ENCODE measurements around the gene SLC1A5.

The SLC1A5 gene

GRCh38 chr19:46732172-46732938, 56.0 kb downstream of the SLC1A5 start:
- H3K27ac ChIP-seq (ENCODE audit: low read length), result no peak overlapping the region
- H3K36me3 ChIP-seq (replicated peaks; ENCODE audit: insufficient read depth, low read length), result peaks cover 10% of the 10 kb centered on the region
- H3K9me2 ChIP-seq (replicated peaks; ENCODE audit: insufficient read depth, low read length), result no peaks in the 10 kb centered on the region
- H3K79me2 ChIP-seq (ENCODE audit: low read length), result peaks cover 82% of the 10 kb centered on the region
- H4K20me1 ChIP-seq (ENCODE audit: insufficient read depth, low read length), result 0 out of 2 replicates have a peak, but pooled peaks cover 15% of the 10 kb centered on the region
- H3F3A ChIP-seq (ENCODE audit: insufficient read depth, low read length), result peaks cover 8% of the 10 kb centered on the region; the same call in 1 of the 2 replicates
- no peak overlapping the region for H3K9ac ChIP-seq (ENCODE audit: low read length)
- no peak overlapping the region for H3K4me2 ChIP-seq (ENCODE audit: low read depth, low read length)
- no peaks in the 10 kb centered on the region for H3K9me3 ChIP-seq (replicated peaks; ENCODE audit: insufficient read depth, low read length)
- H3K27me3 ChIP-seq (replicated peaks; ENCODE audit: insufficient read depth, low read length), result no peaks in the 10 kb centered on the region
- DNase-seq, result no peak
- TF ChIP-seq EZH2phosphoT487 (IDR thresholded peaks at IDR 0.05; ENCODE audit: low read length), result no peak
- TF ChIP-seq CTCF (IDR thresholded peaks at IDR 0.05; ENCODE audit: low read length), result no peak
- no peak for TF ChIP-seq EZH2 (optimal IDR thresholded peaks at IDR 0.05; ENCODE audit: low read depth, low read length)
- H2AFZ ChIP-seq (ENCODE audit: low read length), result no peak overlapping the region
- no peak overlapping the region for H3K4me3 ChIP-seq (ENCODE audit: low read length)
- no peaks in the 10 kb centered on the region for H3K4me1 ChIP-seq (ENCODE audit: low read length)

DNA sequence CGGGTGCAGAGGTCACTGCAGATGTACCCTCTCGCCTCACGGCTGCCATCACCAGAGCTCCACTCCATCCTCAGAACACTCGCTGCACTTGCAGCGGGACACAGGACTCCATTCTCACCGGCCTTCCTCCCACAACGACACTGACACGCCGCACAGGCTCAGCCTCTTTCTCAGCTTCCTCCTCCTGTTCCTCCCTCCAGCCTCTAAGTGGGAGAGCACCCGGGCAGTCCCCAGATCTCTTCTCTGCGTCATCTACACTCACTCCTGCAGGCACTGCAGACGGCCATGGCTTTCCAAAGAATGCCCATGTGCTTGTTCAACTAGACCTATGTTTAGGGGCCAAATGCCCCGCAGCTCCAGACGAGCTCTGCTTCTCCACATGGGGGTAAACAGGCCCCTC, 56.8 kb downstream of the SLC1A5 start:
- Histone ChIP-seq H3K4me1 (ENCODE audit: low read length) (no peaks in the 10 kb centered on the region), H3K4me2 (ENCODE audit: low read depth, low read length) (no peak overlapping the region), H3K79me2 (ENCODE audit: low read length) (peaks cover 81% of the 10 kb centered on the region), H3K27ac (ENCODE audit: low read length) (no peak overlapping the region), H2AFZ (ENCODE audit: low read length) (no peak overlapping the region), H3K27me3 (replicated peaks; ENCODE audit: insufficient read depth, low read length) (no peaks in the 10 kb centered on the region), H3K4me3 (ENCODE audit: low read length) (no peak overlapping the region), H3K9me3 (replicated peaks; ENCODE audit: insufficient read depth, low read length) (no peaks in the 10 kb centered on the region), H4K20me1 (ENCODE audit: insufficient read depth, low read length) (0 out of 2 replicates have a peak, but pooled peaks cover 15% of the 10 kb centered on the region), H3K36me3 (replicated peaks; ENCODE audit: insufficient read depth, low read length) (peaks cover 10% of the 10 kb centered on the region), H3K9me2 (replicated peaks; ENCODE audit: insufficient read depth, low read length) (no peaks in the 10 kb centered on the region), H3K9ac (ENCODE audit: low read length) (no peak overlapping the region), H3F3A (ENCODE audit: insufficient read depth, low read length) (peaks cover 8% of the 10 kb centered on the region; the same call in 1 of the 2 replicates)
- DNase-seq, result no peak
- TF ChIP-seq EZH2phosphoT487 (IDR thresholded peaks at IDR 0.05; ENCODE audit: low read length), result no peak
- no peak for TF ChIP-seq CTCF (IDR thresholded peaks at IDR 0.05; ENCODE audit: low read length)
- TF ChIP-seq EZH2 (optimal IDR thresholded peaks at IDR 0.05; ENCODE audit: low read depth, low read length), result no peak

- Histone ChIP-seq H4K20me1 (ENCODE audit: insufficient read depth, low read length) (0 out of 2 replicates have a peak, but pooled peaks cover 15% of the 10 kb centered on the region), H3K4me2 (ENCODE audit: low read depth, low read length) (no peak overlapping the region), H3K4me1 (ENCODE audit: low read length) (no peaks in the 10 kb centered on the region)
Observed at GRCh38 chr19:46731007-46731501, 57.3 kb downstream of the SLC1A5 start.

More at GRCh38 chr19:46731007-46731501, 57.3 kb downstream of the SLC1A5 start:
- Histone ChIP-seq H3K27me3 (replicated peaks; ENCODE audit: insufficient read depth, low read length) (no peaks in the 10 kb centered on the region), H3K36me3 (replicated peaks; ENCODE audit: insufficient read depth, low read length) (peaks cover 10% of the 10 kb centered on the region), H2AFZ (ENCODE audit: low read length) (no peak overlapping the region), H3K9me3 (replicated peaks; ENCODE audit: insufficient read depth, low read length) (no peaks in the 10 kb centered on the region), H3K27ac (ENCODE audit: low read length) (no peak overlapping the region), H3K9ac (ENCODE audit: low read length) (no peak overlapping the region), H3K4me3 (ENCODE audit: low read length) (no peak overlapping the region), H3K9me2 (replicated peaks; ENCODE audit: insufficient read depth, low read length) (no peaks in the 10 kb centered on the region), H3K79me2 (ENCODE audit: low read length) (peaks cover 81% of the 10 kb centered on the region), H3F3A (ENCODE audit: insufficient read depth, low read length) (peaks cover 8% of the 10 kb centered on the region; the same call in 1 of the 2 replicates)
- TF ChIP-seq EZH2 (optimal IDR thresholded peaks at IDR 0.05; ENCODE audit: low read depth, low read length) (no peak), CTCF (IDR thresholded peaks at IDR 0.05; ENCODE audit: low read length) (no peak), EZH2phosphoT487 (IDR thresholded peaks at IDR 0.05; ENCODE audit: low read length) (no peak)
- DNase-seq, result no peak

Data from MM.1S (cell line).